Trophoblast cell (in vitro differentiated cells and primary cell): ENCODE results near the gene MPDU1.

Experiments
- DNase-seq, 2 donors: peaks; one replicate each; pipeline ENCODE4 v3.0.0-alpha.2; 2016
- H2AFZ ChIP-seq: 2 replicates; pipeline ENCODE4 v1.6.1; 2013; ENCODE audit warnings: low read length, moderate library complexity, mild to moderate bottlenecking; ENCODE audit not compliant: insufficient read depth, poor library complexity
- H2AK5ac ChIP-seq: 2 replicates; pipeline ENCODE4 v1.6.1; 2013; ENCODE audit warnings: mild to moderate bottlenecking, low read length
- H2BK120ac ChIP-seq: 2 replicates; pipeline ENCODE4 v1.6.1; 2013; ENCODE audit warnings: low read length, mild to moderate bottlenecking, moderate library complexity; ENCODE audit not compliant: insufficient read depth, poor library complexity
- H2BK12ac ChIP-seq: 2 replicates; pipeline ENCODE4 v1.6.1; 2013; ENCODE audit warnings: mild to moderate bottlenecking, low read length, moderate library complexity
- H2BK5ac ChIP-seq: 2 replicates; pipeline ENCODE4 v1.6.1; 2013; ENCODE audit warnings: low read length, low read depth, moderate library complexity, mild to moderate bottlenecking; ENCODE audit not compliant: poor library complexity
- H3K14ac ChIP-seq: 2 replicates; pipeline ENCODE4 v1.6.1; 2013; ENCODE audit warnings: mild to moderate bottlenecking, low read length
- H3K18ac ChIP-seq: 2 replicates; pipeline ENCODE4 v1.6.1; 2013; ENCODE audit warnings: mild to moderate bottlenecking, low read length
- H3K23ac ChIP-seq: 2 replicates; pipeline ENCODE4 v1.6.1; 2013; ENCODE audit warnings: low read length
- H3K27ac ChIP-seq: 2 replicates; pipeline ENCODE4 v1.5.1; 2013; ENCODE audit warnings: low read depth, mild to moderate bottlenecking, inconsistent platforms, low read length, moderate library complexity
- H3K27me3 ChIP-seq: 2 replicates; pipeline ENCODE4 v1.6.1; 2013; ENCODE audit warnings: inconsistent platforms, mild to moderate bottlenecking, low read length, moderate library complexity; ENCODE audit not compliant: insufficient read depth
- H3K36me3 ChIP-seq, 2 experiments: 1 replicate in 1 of 2; 2 replicates in 1 of 2; pipeline ENCODE4 v1.6.1; 2013; ENCODE audit warnings: low read length in 2 of 2, mild to moderate bottlenecking in 2 of 2, moderate library complexity in 1 of 2; ENCODE audit not compliant: insufficient read depth in 2 of 2, control insufficient read depth in 1 of 2
- H3K4ac ChIP-seq: 2 replicates; pipeline ENCODE4 v1.6.1; 2013; ENCODE audit warnings: low read depth, mild to moderate bottlenecking, low read length, moderate library complexity
- H3K4me1 ChIP-seq, 2 experiments: 1 replicate in 1 of 2; 2 replicates in 1 of 2; pipeline ENCODE4 v1.6.1; 2013; ENCODE audit warnings: low read length in 2 of 2, mild to moderate bottlenecking in 2 of 2, moderate library complexity in 1 of 2; ENCODE audit not compliant: insufficient read depth in 2 of 2, control insufficient read depth in 1 of 2
- H3K4me2 ChIP-seq: 2 replicates; pipeline ENCODE4 v1.6.1; 2013; ENCODE audit warnings: inconsistent platforms, mild to moderate bottlenecking, low read length, moderate library complexity
- H3K4me3 ChIP-seq: 2 replicates; pipeline ENCODE4 v1.5.1; 2013; ENCODE audit warnings: mild to moderate bottlenecking, low read depth, low read length, inconsistent platforms
- H3K79me1 ChIP-seq: one replicate; pipeline ENCODE4 v1.6.1; 2013; ENCODE audit warnings: low read length
- H3K79me2 ChIP-seq: 2 replicates; pipeline ENCODE4 v1.6.1; 2013; ENCODE audit warnings: low read length, mild to moderate bottlenecking; ENCODE audit not compliant: control insufficient read depth, insufficient read depth, poor library complexity
- H3K9ac ChIP-seq: 2 replicates; pipeline ENCODE4 v1.6.1; 2013; ENCODE audit warnings: mild to moderate bottlenecking, low read length
- H3K9me3 ChIP-seq: 2 replicates; pipeline ENCODE4 v1.6.1; 2013; ENCODE audit warnings: low read depth, mild to moderate bottlenecking, control low read depth, inconsistent platforms, low read length; ENCODE audit not compliant: insufficient read depth
- H4K12ac ChIP-seq: 2 replicates; pipeline ENCODE4 v1.6.1; 2013; ENCODE audit warnings: low read depth, mild to moderate bottlenecking, low read length, moderate library complexity
- H4K8ac ChIP-seq: 2 replicates; pipeline ENCODE4 v1.6.1; 2013; ENCODE audit warnings: low read depth, mild to moderate bottlenecking, low read length, moderate library complexity
- H4K91ac ChIP-seq: one replicate; pipeline ENCODE4 v1.6.1; 2013; ENCODE audit warnings: low read depth, mild to moderate bottlenecking, low read length, moderate library complexity
- WGBS: extraction: QIAGEN DNeasy Blood & Tissue Kit; methylation state at CpG from one replicate; pipeline ENCODE4 v1.1.7; 2013; ENCODE audit warnings: missing lambda C conversion rate; ENCODE audit not compliant: insufficient read length, insufficient coverage; ENCODE audit errors: extremely low coverage; 5-methylcytosine and 5-hydroxymethylcytosine counted together

Gene MPDU1

DNA sequence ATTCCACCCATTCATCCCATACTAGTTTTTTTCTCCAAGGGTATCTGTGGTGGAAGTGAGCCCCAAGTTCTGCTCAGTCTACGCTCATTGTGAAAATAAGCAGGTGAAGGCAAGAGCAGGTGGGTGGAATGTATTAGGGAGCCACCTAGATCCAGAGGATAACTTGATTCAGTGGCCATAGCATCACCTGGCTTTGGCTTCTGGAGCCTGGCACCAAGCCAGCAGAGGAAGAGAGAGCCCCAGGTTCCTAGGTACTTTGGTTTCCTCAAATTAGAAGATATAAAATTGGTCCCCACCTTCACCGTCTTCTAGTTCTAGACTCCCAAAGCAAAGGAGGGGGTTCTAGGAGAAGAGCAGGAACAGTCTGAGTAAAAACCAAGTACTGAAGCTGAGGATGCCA, 27.0 kb downstream of the MPDU1 start:
- H3K27me3 ChIP-seq, result no peaks in the 10 kb centered on the region
- no peak overlapping the region for H3K9ac ChIP-seq
- H4K91ac ChIP-seq, result no peak overlapping the region
- no peak overlapping the region for H2BK5ac ChIP-seq
- no peak overlapping the region for H2BK120ac ChIP-seq
- peaks cover 8 to 9% of the 10 kb centered on the region in 2 experiments for H3K4me1 ChIP-seq
- H3K27ac ChIP-seq, result no peak overlapping the region
- WGBS, result no CpG with 5 or more reads among the region's 2 CpGs
- H3K4me3 ChIP-seq, result no peak overlapping the region
- H4K12ac ChIP-seq, result no peak overlapping the region
- DNase-seq, result no peak
- no peaks in the 10 kb centered on the region for H3K9me3 ChIP-seq
- peaks cover 5 to 8% of the 10 kb centered on the region in 2 experiments for H3K36me3 ChIP-seq
- H3K23ac ChIP-seq, result no peak overlapping the region
- no peak overlapping the region for H4K8ac ChIP-seq
- no peak overlapping the region for H3K4me2 ChIP-seq
- no peak overlapping the region for H3K4ac ChIP-seq
- no peak overlapping the region for H2AK5ac ChIP-seq
- no peak overlapping the region for H2AFZ ChIP-seq
- H3K79me1 ChIP-seq, result peaks cover 7% of the 10 kb centered on the region
- no peak overlapping the region for H3K18ac ChIP-seq
- peaks cover 6% of the 10 kb centered on the region for H3K79me2 ChIP-seq
- no peak overlapping the region for H2BK12ac ChIP-seq
- no peak overlapping the region for H3K14ac ChIP-seq

DNA sequence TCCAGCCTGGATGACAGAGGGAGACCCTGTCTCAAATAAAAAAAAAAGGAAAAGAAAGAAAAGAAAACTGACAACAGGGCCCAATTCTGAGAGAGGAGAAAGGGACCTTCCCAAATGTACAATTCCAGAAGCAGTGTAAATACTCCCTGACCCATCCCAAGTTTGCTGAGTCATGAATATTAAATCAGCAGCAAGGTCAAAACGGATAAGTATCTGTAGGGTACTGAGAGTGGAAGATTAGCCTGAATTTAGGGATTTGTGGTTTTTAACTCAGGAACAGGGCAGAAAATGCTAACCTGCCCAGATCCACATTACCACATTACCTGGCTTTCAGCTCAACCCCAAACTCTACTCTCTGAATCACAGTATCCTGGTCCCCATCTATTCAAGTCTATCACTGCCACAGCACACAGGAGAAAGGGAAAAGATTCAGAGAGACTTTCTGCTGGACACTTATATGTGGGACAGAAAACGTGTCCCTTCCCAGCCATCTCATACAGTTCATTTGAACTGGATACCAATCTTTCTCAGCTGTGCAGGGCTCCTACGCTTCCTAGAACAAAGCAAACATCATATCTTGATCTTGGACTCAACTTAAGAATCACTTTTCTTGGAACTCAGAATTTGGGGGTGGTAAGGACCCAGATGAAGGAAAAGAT, 28.1 kb downstream of the MPDU1 start:
- Histone ChIP-seq H2BK5ac (no peak overlapping the region), H4K91ac (no peak overlapping the region), H3K9me3 (no peaks in the 10 kb centered on the region), H3K18ac (peak overlapping the region; percentile 51), H3K4me1 (peaks cover 8 to 9% of the 10 kb centered on the region in 2 experiments), H3K27ac (no peak overlapping the region), H3K79me2 (peaks cover 6% of the 10 kb centered on the region), H3K36me3 (peaks cover 3% of the 10 kb centered on the region in 2 experiments), H2AK5ac (no peak overlapping the region), H4K12ac (no peak overlapping the region), H3K4me2 (no peak overlapping the region), H4K8ac (no peak overlapping the region), H3K9ac (no peak overlapping the region), H3K23ac (no peak overlapping the region), H2AFZ (no peak overlapping the region), H3K14ac (no peak overlapping the region), H3K4ac (peak overlapping the region; percentile 42), H2BK12ac (no peak overlapping the region), H3K4me3 (no peak overlapping the region), H3K27me3 (no peaks in the 10 kb centered on the region), H3K79me1 (peaks cover 7% of the 10 kb centered on the region), H2BK120ac (no peak overlapping the region)
- no peak for DNase-seq
- WGBS, result no CpG with 5 or more reads among the region's 3 CpGs

DNA sequence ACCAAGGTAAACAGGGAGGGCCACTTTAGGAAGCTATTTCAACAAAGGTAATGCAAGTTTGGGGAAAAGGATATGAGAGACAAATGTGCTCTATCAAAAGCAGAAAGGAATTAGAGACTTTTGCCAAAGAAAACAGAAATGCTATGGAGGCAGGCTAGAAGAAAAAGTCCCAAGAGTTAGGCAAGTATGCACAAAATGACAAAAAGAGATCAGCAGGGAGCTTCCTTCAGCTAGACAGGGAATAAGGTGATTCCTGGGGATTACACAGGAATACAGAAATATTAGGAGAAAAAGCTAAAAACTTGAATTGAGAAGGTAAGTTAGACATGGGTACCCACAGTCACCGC, 28.6 kb downstream of the MPDU1 start:
- no peak overlapping the region for H3K4ac ChIP-seq
- peaks cover 8 to 9% of the 10 kb centered on the region in 2 experiments for H3K4me1 ChIP-seq
- H3K18ac ChIP-seq, result no peak overlapping the region
- H3K9me3 ChIP-seq, result no peaks in the 10 kb centered on the region
- no peak overlapping the region for H4K12ac ChIP-seq
- H2BK12ac ChIP-seq, result no peak overlapping the region
- no peak overlapping the region for H2BK120ac ChIP-seq
- no peak overlapping the region for H3K14ac ChIP-seq
- peaks cover 7% of the 10 kb centered on the region for H3K79me1 ChIP-seq
- no CpG with 5 or more reads among the region's 1 CpG for WGBS
- no peak overlapping the region for H2AK5ac ChIP-seq
- no peaks in the 10 kb centered on the region for H3K27me3 ChIP-seq
- H2AFZ ChIP-seq, result no peak overlapping the region
- H3K23ac ChIP-seq, result no peak overlapping the region
- peak overlapping the region; percentile 10 for H3K4me2 ChIP-seq
- H2BK5ac ChIP-seq, result no peak overlapping the region
- no peak overlapping the region for H3K4me3 ChIP-seq
- no peak for DNase-seq
- H3K27ac ChIP-seq, result no peak overlapping the region
- peaks cover 6% of the 10 kb centered on the region for H3K79me2 ChIP-seq
- H3K36me3 ChIP-seq, result peaks cover 3% of the 10 kb centered on the region in 2 experiments
- no peak overlapping the region for H4K91ac ChIP-seq
- no peak overlapping the region for H4K8ac ChIP-seq
- no peak overlapping the region for H3K9ac ChIP-seq

DNA sequence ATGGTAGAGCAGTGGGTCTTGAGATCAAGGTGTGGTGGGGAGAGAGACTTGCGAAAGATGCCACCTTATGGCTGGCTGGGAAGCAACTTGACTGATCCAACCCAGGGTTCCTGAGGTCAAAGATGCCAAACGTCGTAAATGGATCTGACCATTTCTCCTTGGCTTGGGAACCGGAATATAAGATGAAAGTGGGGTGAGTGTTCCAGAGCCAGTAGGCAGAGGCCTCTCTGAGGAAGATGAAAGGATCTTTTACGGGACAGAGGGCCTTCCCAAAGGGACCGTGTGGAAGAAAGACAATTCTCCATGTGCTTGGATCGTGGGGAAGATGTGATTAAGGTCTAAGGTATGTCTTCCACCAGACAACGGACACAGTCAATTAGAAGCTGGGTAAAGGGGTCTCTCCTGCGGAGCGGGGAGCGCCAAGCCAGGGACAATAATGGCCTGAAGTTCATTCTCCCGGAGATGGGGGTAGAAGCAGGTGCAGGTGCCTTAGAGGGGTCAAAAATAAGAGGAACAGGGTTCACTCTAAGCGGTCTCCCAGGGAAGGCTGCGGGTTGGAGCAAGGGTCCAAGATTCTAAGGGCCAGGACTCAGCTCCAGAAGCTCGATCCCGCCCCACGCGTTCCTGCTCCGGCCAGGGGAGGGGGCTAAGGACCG, 30.2 kb downstream of the MPDU1 start:
- H3K14ac ChIP-seq, result peak overlapping the region; percentile 85
- WGBS, result no CpG with 5 or more reads among the region's 20 CpGs

More for the DNA sequence above, 30.2 kb downstream of the MPDU1 start:
- no peak overlapping the region for H4K12ac ChIP-seq
- H4K8ac ChIP-seq, result peak overlapping the region; percentile 59
- H3K27me3 ChIP-seq, result no peaks in the 10 kb centered on the region
- peak overlapping the region; percentile 79 for H4K91ac ChIP-seq
- H3K18ac ChIP-seq, result peak overlapping the region; percentile 53
- H3K4me3 ChIP-seq, result peak overlapping the region; percentile 88
- peaks cover 0 to 3% of the 10 kb centered on the region in 2 experiments for H3K36me3 ChIP-seq
- H3K79me2 ChIP-seq, result peaks cover 6% of the 10 kb centered on the region
- DNase-seq, result peak in 1 of 2 donors; percentile 44
- H2AK5ac ChIP-seq, result no peak overlapping the region
- peak overlapping the region; percentile 80 for H3K4me2 ChIP-seq
- peaks cover 8 to 9% of the 10 kb centered on the region in 2 experiments for H3K4me1 ChIP-seq
- no peaks in the 10 kb centered on the region for H3K9me3 ChIP-seq
- peak overlapping the region; percentile 91 for H3K27ac ChIP-seq
- no peak overlapping the region for H3K23ac ChIP-seq
- peak overlapping the region; percentile 62 for H2BK5ac ChIP-seq
- peak overlapping the region; percentile 13 for H3K4ac ChIP-seq
- no peak overlapping the region for H2AFZ ChIP-seq
- H3K79me1 ChIP-seq, result peaks cover 7% of the 10 kb centered on the region
- H2BK120ac ChIP-seq, result peak overlapping the region; percentile 19
- peak overlapping the region; percentile 77 for H3K9ac ChIP-seq
- no peak overlapping the region for H2BK12ac ChIP-seq
